Lower leg skin (tissue), 3 donors: ENCODE data around the gene RPE65.

ENCODE experiments used
- POLR2A ChIP-seq, 2 donors: fragments of 450-650 bp; IDR thresholded peaks; one replicate each; pipeline ENCODE4 v1.6.1; 2016 to 2017; ENCODE audit warnings: antibody characterized with exemption in 2 of 2, mild to moderate bottlenecking in 1 of 2, moderate library complexity in 1 of 2
- TF ChIP-seq, protein P1 (sequence below), 3 donors: fragments of 450-650 bp; IDR thresholded peaks; one replicate each; pipeline ENCODE4 v1.5.1; 2016; ENCODE audit warnings: antibody characterized with exemption in 3 of 3, mild to moderate bottlenecking in 3 of 3, moderate library complexity in 2 of 3

DNA sequence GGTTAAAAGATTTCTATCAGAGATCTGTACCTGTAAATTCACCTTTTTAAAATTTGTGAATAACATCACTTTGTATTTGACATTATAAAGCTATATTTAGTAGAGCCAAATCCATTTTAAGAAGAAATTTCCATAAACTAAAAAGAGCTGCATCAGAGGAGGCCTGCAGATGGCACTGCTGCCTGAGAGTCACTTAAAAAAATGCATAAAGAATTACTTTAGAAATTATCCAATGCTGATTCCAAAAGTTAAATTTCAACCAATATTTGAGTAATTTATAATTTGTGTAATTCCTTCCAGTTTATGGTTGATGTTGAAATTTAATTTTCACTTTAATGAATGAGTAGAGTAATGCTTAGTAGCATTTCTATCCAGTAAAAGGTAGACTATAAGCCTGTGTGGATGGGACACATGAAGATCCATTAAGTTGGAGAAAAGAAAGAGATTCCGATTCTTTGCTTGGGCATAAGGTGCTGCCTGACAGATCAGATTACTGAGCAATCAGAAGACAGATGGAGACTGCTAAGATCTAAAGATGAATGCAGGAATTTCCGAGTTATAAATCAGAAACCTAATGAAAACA lies 20.7 kb upstream of the RPE65 start:
- TF ChIP-seq, protein P1, sequence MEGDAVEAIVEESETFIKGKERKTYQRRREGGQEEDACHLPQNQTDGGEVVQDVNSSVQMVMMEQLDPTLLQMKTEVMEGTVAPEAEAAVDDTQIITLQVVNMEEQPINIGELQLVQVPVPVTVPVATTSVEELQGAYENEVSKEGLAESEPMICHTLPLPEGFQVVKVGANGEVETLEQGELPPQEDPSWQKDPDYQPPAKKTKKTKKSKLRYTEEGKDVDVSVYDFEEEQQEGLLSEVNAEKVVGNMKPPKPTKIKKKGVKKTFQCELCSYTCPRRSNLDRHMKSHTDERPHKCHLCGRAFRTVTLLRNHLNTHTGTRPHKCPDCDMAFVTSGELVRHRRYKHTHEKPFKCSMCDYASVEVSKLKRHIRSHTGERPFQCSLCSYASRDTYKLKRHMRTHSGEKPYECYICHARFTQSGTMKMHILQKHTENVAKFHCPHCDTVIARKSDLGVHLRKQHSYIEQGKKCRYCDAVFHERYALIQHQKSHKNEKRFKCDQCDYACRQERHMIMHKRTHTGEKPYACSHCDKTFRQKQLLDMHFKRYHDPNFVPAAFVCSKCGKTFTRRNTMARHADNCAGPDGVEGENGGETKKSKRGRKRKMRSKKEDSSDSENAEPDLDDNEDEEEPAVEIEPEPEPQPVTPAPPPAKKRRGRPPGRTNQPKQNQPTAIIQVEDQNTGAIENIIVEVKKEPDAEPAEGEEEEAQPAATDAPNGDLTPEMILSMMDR (IDR thresholded peaks at IDR 0.05): no peak
- TF ChIP-seq POLR2A (IDR thresholded peaks at IDR 0.05): no peak
